ENCODE measurements around the gene CLEC4G.

The CLEC4G gene

GRCh38 chr19:7697721-7698287 lies 34.1 kb downstream of the CLEC4G start:
- DNase-seq (ENCODE audit: low spot score) = no peak

GRCh38 chr19:7694499-7694898 lies 37.4 kb downstream of the CLEC4G start:
- no peak for DNase-seq (ENCODE audit: low spot score)

GRCh38 chr19:7692417-7693088 lies 39.4 kb downstream of the CLEC4G start:
- no peak for DNase-seq (ENCODE audit: low spot score)

- DNase-seq (ENCODE audit: low spot score) = no peak
These were observed 40.4 kb downstream of the CLEC4G start for GRCh38 chr19:7691497-7691896.

GRCh38 chr19:7690779-7691258 lies 41.1 kb downstream of the CLEC4G start:
- DNase-seq (ENCODE audit: low spot score) = no peak

- no peak for DNase-seq (ENCODE audit: low spot score)
These were observed 42.7 kb downstream of the CLEC4G start for GRCh38 chr19:7689165-7689564.

- DNase-seq (ENCODE audit: low spot score) = no peak
These were observed 44.7 kb downstream of the CLEC4G start for GRCh38 chr19:7687177-7687576.

- DNase-seq (ENCODE audit: low spot score) = no peak
These were observed 46.1 kb downstream of the CLEC4G start for GRCh38 chr19:7685546-7686445.

- DNase-seq (ENCODE audit: low spot score) = no peak
These were observed 49.6 kb downstream of the CLEC4G start for GRCh38 chr19:7682175-7682855.

- peak; percentile 88 for DNase-seq (ENCODE audit: low spot score)
These were observed 50.4 kb downstream of the CLEC4G start for GRCh38 chr19:7681340-7682174.

GRCh38 chr19:7680606-7681339 lies 51.1 kb downstream of the CLEC4G start, which contains the start of gene TRAPPC5:
Gene TRAPPC5 (plus strand): TSS chr19:7680833. CDS start chr19:7682254, 1,421 bp downstream.
- peak; percentile 85 for DNase-seq (ENCODE audit: low spot score)

GRCh38 chr19:7679771-7680605 lies 51.9 kb downstream of the CLEC4G start:
- DNase-seq (ENCODE audit: low spot score) = no peak

- peak; percentile 75 for DNase-seq (ENCODE audit: low spot score)
These were observed 52.7 kb downstream of the CLEC4G start for GRCh38 chr19:7678971-7679751.
